Activated CD8-positive, alpha-beta memory T cell treated with anti-CD3 and anti-CD28 coated beads for 4 hours (primary cell): ENCODE results near the gene PVALB.

Source experiments
- DNase-seq, 2 donors: peaks; one replicate each; pipeline ENCODE4 v3.0.0-alpha.2; 2020; ENCODE audit warnings: low read depth in 2 of 2

The PVALB gene

GRCh38 chr22:36816636-36817524 lies at the start of gene PVALB:
Gene PVALB (minus strand): TSS chr22:36817035. CDS start chr22:36817005, 30 bp downstream.
- no peak for DNase-seq

- no peak for DNase-seq
Observed at GRCh38 chr22:36865346-36865745, 48.5 kb upstream of the PVALB start.

- DNase-seq: no peak
Observed at GRCh38 chr22:36864454-36865215, 47.8 kb upstream of the PVALB start.

GRCh38 chr22:36863979-36864378 lies 47.1 kb upstream of the PVALB start:
- no peak for DNase-seq

- no peak for DNase-seq
Observed at GRCh38 chr22:36863281-36863680, 46.4 kb upstream of the PVALB start.

GRCh38 chr22:36862251-36863242 lies 45.7 kb upstream of the PVALB start:
- DNase-seq: no peak

GRCh38 chr22:36860821-36861659 lies 44.2 kb upstream of the PVALB start, which contains the start of gene NCF4:
Gene NCF4 (plus strand): TSS chr22:36861006. CDS start chr22:36861172, 166 bp downstream.
- DNase-seq: no peak

GRCh38 chr22:36860438-36860820 lies 43.6 kb upstream of the PVALB start:
- no peak for DNase-seq

- DNase-seq: no peak
Observed at GRCh38 chr22:36860017-36860416, 43.2 kb upstream of the PVALB start.

- no peak for DNase-seq
Observed at GRCh38 chr22:36858966-36859365, 42.1 kb upstream of the PVALB start.

GRCh38 chr22:36858156-36858555 lies 41.3 kb upstream of the PVALB start:
- DNase-seq: no peak

- DNase-seq: no peak
Observed at GRCh38 chr22:36856792-36857135, 39.9 kb upstream of the PVALB start.

GRCh38 chr22:36856121-36856791 lies 39.4 kb upstream of the PVALB start:
- peak; percentile 83 to 86 for DNase-seq

GRCh38 chr22:36855478-36855877 lies 38.6 kb upstream of the PVALB start:
- DNase-seq: no peak

- DNase-seq: peak; percentile 58 to 67
Observed at GRCh38 chr22:36853407-36854099, 36.7 kb upstream of the PVALB start.

- DNase-seq: no peak
Observed at GRCh38 chr22:36852056-36852973, 35.5 kb upstream of the PVALB start.

- DNase-seq: no peak
Observed at GRCh38 chr22:36850682-36851081, 33.8 kb upstream of the PVALB start.

GRCh38 chr22:36850056-36850455 lies 33.2 kb upstream of the PVALB start:
- no peak for DNase-seq
